GM23248 (cell line): ENCODE data around the gene HLA-DRA.

ENCODE experiments used
- EZH2 ChIP-seq: fragments of 200-600 bp; sonication (generic); IDR thresholded peaks from 2 replicates; pipeline ENCODE4 v1.6.1; 2018; ENCODE audit warnings: antibody characterized with exemption, mild to moderate bottlenecking; ENCODE audit not compliant: insufficient read depth, poor library complexity, severe bottlenecking
- EZH2phosphoT487 ChIP-seq: fragments of 200-600 bp; sonication (generic); IDR thresholded peaks from 2 replicates; pipeline ENCODE4 v1.6.1; 2018; ENCODE audit warnings: antibody characterized with exemption, moderate library complexity, mild to moderate bottlenecking, low read depth; ENCODE audit not compliant: insufficient read depth

GRCh38 chr6:32442243-32442667, 2.6 kb downstream of the HLA-DRA start:
- TF ChIP-seq EZH2phosphoT487: no peak
- no peak for TF ChIP-seq EZH2
